Activated naive CD8-positive, alpha-beta T cell (primary cell): ENCODE measurements around the gene ABCF1.
"Not testable (repeated sequence)": the region's sequence is repeated elsewhere in the genome, so short reads cannot be mapped to it uniquely, and the experiment has no call there.

Experiments
- H3K27ac Mint-ChIP-seq: one replicate; pipeline ENCODE4 v1.8.0; 2021; ENCODE audit warnings: mixed read lengths
- H3K27me3 Mint-ChIP-seq: one replicate; pipeline ENCODE4 v1.8.0; 2021; ENCODE audit warnings: mixed read lengths
- H3K36me3 Mint-ChIP-seq: one replicate; pipeline ENCODE4 v1.8.0; 2021; ENCODE audit warnings: mixed read lengths
- H3K4me1 Mint-ChIP-seq: one replicate; pipeline ENCODE4 v1.8.0; 2021; ENCODE audit warnings: low read depth, mixed read lengths
- H3K4me3 Mint-ChIP-seq: one replicate; pipeline ENCODE4 v1.8.0; 2021; ENCODE audit warnings: mild to moderate bottlenecking, mixed read lengths
- H3K9me3 Mint-ChIP-seq: one replicate; pipeline ENCODE4 v1.8.0; 2021; ENCODE audit warnings: low read depth, mixed read lengths

Gene ABCF1

DNA sequence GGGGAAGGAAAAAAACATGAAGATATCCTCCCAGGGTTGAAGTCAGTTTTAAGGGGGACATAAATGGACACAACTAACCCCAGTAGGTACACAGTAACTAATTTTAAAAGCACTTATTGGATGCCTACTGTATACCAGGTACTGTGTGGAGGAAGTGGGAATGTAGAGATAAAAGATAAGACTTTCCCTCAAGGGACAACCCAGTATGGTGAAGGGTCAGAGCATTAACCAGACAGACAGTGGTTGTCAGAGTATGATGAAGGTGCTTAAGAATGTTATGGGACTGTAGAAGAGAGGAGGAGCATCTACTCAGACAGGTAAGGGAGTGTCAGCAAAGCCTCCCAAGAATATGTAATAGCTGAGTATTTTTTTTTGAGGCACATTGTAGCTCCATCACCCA is 906 bp downstream of the ABCF1 start:
- H3K27ac Mint-ChIP-seq = peak overlapping the region; percentile 99
- H3K36me3 Mint-ChIP-seq = peaks cover 12% of the 10 kb centered on the region
- peaks cover 77% of the 10 kb centered on the region for H3K4me1 Mint-ChIP-seq
- H3K9me3 Mint-ChIP-seq = no peaks in the 10 kb centered on the region
- H3K4me3 Mint-ChIP-seq = peak overlapping the region; percentile 92
- H3K27me3 Mint-ChIP-seq = no peaks in the 10 kb centered on the region

DNA sequence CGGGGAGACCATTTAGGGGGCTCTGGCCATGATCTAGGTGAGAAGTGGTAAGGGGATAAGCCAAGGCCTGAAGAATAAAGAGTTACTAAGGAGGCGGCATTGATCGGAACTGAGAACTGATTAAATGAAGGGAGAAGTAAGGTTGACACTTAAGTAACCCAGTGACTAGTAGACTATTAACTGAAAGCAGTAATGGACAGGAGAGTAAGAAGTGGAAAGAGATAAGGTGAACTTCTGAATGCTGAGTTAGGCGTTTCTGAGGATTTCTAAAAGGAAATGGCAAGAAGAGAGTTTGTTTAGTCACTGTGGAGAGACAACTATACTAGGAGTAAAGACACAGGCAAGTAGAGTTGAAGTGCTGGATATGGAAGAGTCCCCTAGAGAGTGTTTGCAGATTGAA is 1.9 kb downstream of the ABCF1 start:
- Mint-ChIP-seq H3K36me3 (peaks cover 16% of the 10 kb centered on the region), H3K9me3 (no peaks in the 10 kb centered on the region), H3K4me1 (peaks cover 79% of the 10 kb centered on the region), H3K27me3 (no peaks in the 10 kb centered on the region), H3K4me3 (peak overlapping the region; percentile 92), H3K27ac (peak overlapping the region; percentile 99)

DNA sequence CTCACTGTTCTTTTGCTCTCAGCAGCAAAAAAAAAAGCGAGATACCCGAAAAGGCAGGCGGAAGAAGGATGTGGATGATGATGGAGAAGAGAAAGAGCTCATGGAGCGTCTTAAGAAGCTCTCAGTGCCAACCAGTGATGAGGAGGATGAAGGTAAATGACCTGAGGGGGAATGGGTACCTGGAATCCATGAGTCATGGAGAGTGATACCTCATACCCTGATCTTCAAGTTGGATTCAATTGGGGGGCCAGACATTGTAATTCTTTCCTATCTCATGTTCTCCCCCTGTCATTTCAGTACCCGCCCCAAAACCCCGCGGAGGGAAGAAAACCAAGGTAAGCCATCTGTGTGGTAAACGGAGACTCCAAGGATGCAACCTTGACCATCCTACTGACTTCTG is 6.8 kb downstream of the ABCF1 start:
- peaks cover 14% of the 10 kb centered on the region for H3K36me3 Mint-ChIP-seq
- H3K4me3 Mint-ChIP-seq = no peak overlapping the region
- no peaks in the 10 kb centered on the region for H3K9me3 Mint-ChIP-seq
- H3K4me1 Mint-ChIP-seq = peaks cover 46% of the 10 kb centered on the region
- H3K27me3 Mint-ChIP-seq = no peaks in the 10 kb centered on the region
- peak overlapping the region; percentile 66 for H3K27ac Mint-ChIP-seq

DNA sequence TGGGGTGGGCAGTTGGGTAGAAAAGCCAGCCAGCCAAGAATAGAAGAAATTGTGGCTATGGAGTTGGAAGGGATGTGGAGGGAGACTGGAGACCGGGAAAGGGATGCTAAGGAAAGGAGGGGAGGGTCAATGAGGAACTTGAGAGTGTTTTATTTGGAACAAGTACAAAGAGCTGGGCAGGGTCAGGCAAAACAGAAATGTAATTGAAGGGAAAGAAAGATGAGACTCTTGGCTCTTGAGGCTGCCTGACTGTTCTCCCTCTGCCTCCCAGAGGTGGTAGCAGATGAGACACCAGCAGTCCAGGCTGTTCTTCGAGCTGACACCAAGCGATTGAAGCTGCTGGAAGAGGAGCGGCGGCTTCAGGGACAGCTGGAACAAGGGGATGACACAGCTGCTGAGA is 12.7 kb downstream of the ABCF1 start:
- H3K4me1 Mint-ChIP-seq = peaks cover 3% of the 10 kb centered on the region
- no peaks in the 10 kb centered on the region for H3K27me3 Mint-ChIP-seq
- no peak overlapping the region for H3K4me3 Mint-ChIP-seq
- H3K9me3 Mint-ChIP-seq = no peaks in the 10 kb centered on the region
- H3K27ac Mint-ChIP-seq = peak overlapping the region; percentile 46
- H3K36me3 Mint-ChIP-seq = peaks cover 8% of the 10 kb centered on the region

DNA sequence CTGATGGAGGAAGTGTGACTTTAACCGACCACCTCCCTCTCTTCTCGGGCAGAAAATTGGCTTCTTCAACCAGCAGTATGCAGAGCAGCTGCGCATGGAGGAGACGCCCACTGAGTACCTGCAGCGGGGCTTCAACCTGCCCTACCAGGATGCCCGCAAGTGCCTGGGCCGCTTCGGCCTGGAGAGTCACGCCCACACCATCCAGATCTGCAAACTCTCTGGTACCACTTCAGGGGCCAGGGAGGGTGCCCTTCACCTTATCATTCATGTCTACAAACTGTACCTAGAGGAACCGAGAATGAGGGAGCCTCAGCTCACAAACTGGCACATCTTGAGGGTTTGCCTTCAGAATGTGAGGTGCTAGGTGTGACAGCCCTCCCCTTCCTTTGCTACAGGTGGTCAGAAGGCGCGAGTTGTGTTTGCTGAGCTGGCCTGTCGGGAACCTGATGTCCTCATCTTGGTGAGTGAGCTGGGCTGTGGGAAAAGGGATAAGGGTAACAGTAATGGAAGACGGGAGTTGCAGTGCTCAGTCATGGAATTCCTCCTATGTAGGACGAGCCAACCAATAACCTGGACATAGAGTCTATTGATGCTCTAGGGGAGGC is 18.6 kb downstream of the ABCF1 start:
- H3K9me3 Mint-ChIP-seq = no peaks in the 10 kb centered on the region
- H3K27me3 Mint-ChIP-seq = no peaks in the 10 kb centered on the region
- H3K4me1 Mint-ChIP-seq = peaks cover 5% of the 10 kb centered on the region
- H3K27ac Mint-ChIP-seq = no peak overlapping the region
- no peak overlapping the region for H3K4me3 Mint-ChIP-seq
- peaks cover 12% of the 10 kb centered on the region for H3K36me3 Mint-ChIP-seq

DNA sequence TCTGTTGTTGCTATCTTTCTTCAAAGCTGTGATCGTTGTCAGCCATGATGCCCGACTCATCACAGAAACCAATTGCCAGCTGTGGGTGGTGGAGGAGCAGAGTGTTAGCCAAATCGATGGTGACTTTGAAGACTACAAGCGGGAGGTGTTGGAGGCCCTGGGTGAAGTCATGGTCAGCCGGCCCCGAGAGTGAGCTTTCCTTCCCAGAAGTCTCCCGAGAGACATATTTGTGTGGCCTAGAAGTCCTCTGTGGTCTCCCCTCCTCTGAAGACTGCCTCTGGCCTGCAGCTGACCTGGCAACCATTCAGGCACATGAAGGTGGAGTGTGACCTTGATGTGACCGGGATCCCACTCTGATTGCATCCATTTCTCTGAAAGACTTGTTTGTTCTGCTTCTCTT is 19.3 kb downstream of the ABCF1 start:
- Mint-ChIP-seq H3K9me3 (no peaks in the 10 kb centered on the region), H3K4me3 (no peak overlapping the region), H3K27me3 (no peaks in the 10 kb centered on the region), H3K4me1 (peaks cover 5% of the 10 kb centered on the region), H3K36me3 (peaks cover 10% of the 10 kb centered on the region), H3K27ac (no peak overlapping the region)

DNA sequence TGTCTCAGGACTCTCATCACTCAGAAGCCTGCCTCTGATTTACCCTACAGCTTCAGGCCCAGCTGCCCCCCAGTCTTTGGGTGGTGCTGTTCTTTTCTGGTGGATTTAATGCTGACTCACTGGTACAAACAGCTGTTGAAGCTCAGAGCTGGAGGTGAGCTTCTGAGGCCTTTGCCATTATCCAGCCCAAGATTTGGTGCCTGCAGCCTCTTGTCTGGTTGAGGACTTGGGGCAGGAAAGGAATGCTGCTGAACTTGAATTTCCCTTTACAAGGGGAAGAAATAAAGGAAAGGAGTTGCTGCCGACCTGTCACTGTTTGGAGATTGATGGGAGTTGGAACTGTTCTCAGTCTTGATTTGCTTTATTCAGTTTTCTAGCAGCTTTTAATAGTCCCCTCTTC is 19.8 kb downstream of the ABCF1 start:
- Mint-ChIP-seq H3K4me1 (peaks cover 5% of the 10 kb centered on the region), H3K27me3 (no peaks in the 10 kb centered on the region), H3K4me3 (no peak overlapping the region), H3K36me3 (peaks cover 10% of the 10 kb centered on the region), H3K9me3 (no peaks in the 10 kb centered on the region), H3K27ac (no peak overlapping the region)

DNA sequence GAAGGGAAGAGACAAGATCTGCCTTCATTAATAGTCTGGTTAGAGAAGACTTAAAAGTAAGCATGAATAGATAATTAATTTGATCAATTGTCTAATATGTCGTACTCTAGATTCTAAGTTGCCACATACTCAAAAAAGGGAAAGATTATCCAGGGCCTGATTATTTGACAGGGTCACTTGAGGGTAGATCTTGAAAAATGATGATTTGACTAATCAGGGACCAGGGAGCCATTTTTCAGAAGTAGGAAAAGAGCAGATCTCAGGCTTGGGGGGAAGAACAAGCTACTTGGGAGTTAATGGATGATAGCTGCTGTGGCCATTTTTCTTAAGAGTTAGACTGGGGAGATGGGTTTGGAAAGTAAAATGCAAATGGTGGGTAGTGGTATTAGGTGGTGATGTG is 21.0 kb downstream of the ABCF1 start:
- Mint-ChIP-seq H3K27me3 (no peaks in the 10 kb centered on the region), H3K9me3 (no peaks in the 10 kb centered on the region), H3K4me1 (peaks cover 8% of the 10 kb centered on the region), H3K4me3 (no peak overlapping the region), H3K36me3 (peaks cover 6% of the 10 kb centered on the region), H3K27ac (no peak overlapping the region)

DNA sequence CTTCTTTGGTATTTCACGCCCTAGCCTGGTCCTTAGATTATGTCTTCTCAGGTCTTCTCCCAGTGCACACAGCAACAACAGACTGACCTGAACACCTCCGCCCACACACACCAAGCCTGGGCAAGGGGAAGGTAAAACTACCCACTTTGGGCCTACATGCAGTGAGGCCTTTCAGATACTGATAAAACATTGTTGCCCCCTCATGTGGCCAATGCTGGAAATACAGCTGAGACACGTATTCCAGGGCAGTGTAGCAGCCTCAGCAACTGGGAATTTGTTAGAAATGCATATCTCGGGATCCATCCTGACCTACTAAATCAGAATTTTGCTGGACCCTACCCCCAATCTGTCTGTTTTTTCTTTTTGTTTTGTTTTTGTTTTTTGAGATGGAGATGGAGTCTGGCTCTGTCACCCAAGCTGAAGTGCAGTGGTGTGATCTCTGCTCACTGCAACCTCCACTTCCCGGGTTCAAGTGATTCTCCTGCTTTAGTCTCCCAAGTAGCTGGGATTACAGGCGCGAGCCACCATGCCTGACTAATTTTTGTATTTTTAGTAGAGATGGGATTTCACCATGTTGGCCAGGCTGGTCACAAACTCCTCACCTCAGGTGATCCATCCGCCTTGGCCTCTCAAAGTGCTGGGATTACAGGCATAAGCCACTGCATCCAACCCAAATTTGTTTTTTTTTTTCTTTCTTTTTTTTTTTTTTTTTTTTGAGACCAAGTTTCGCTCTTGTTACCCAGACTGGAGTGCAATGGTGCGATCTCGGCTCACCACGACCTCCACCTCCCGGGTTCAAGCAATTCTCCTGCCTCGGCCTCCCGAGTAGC is 26.3 kb downstream of the ABCF1 start:
- H3K4me3 Mint-ChIP-seq = not testable (repeated sequence)

DNA sequence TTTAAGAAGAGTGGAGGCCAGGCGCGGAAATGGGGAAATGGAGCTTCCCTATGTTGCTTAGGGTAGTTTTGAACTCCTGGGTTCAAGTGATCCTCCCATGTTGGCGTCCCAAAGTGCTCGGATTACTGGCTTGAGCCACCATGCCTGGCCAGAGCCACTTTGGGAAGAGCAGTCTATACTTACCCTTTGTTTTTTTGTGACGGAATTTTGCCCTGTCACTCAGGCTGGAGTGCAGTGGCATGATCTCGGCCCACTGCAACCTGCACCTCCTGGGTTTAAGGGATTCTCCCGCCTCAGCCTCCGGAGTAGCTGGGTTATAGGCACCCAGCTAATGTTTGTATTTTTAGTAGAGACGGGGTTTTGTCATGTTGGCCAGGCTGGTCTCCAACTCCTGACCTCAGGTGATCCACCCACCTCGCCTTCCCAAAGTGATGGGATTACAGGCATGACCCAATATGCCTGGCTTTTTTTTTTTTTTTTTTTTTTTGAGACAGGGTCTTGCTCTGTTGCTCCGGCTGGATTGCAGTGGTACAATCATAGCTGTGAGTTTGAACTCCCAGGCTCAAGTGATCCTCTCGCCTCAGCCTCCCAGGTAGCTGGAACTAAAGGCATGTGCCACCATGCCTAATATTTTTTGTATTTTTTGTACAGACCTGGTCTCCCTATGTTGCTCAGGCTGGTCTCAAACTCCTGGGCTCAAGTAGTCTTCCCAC is 27.8 kb downstream of the ABCF1 start:
- H3K4me3 Mint-ChIP-seq = no peak overlapping the region
- peaks cover 10% of the 10 kb centered on the region for H3K36me3 Mint-ChIP-seq
- H3K4me1 Mint-ChIP-seq = peaks cover 21% of the 10 kb centered on the region
- no peak overlapping the region for H3K27ac Mint-ChIP-seq
- no peaks in the 10 kb centered on the region for H3K27me3 Mint-ChIP-seq
- no peaks in the 10 kb centered on the region for H3K9me3 Mint-ChIP-seq

More for the DNA sequence above, 26.3 kb downstream of the ABCF1 start:
- not testable (repeated sequence) for H3K27ac Mint-ChIP-seq, H3K9me3 Mint-ChIP-seq, H3K36me3 Mint-ChIP-seq, H3K27me3 Mint-ChIP-seq
- H3K4me1 Mint-ChIP-seq = peaks cover 11% of the 10 kb centered on the region

DNA sequence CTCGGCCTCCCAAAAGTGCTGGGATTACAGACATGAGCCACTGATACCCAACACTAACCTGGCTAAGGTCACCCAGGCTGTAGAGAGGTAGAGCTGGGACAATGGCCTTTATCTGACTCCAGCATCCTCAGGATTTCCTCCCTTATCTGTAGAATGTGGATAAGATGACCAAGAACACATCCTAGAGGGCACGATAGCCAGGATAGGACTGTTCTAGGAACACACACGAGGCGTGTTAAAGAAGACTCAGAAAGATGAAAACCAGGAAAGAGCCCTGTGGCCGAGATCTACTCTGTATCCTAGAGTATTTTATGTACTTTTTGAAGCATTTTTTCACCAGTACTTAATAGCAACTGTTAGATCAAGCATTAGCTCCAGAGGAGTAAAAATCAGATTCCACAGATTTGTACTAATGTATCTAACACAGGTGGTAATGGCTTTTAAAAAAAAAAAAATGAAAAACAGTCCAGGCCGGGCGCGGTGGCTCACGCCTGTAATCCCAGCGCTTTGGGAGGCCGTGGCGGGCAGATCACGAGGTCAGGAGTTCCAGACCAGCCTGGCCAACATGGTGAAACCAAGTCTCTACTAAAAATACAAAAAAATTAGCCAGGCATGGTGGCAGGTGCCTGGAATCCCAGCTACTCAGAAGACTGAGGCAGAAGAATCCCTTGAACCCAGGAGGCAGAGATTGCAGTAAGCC is 28.5 kb downstream of the ABCF1 start:
- H3K9me3 Mint-ChIP-seq = no peaks in the 10 kb centered on the region
- peaks cover 21% of the 10 kb centered on the region for H3K4me1 Mint-ChIP-seq
- no peak overlapping the region for H3K27ac Mint-ChIP-seq
- H3K27me3 Mint-ChIP-seq = no peaks in the 10 kb centered on the region
- H3K36me3 Mint-ChIP-seq = peaks cover 9% of the 10 kb centered on the region
- no peak overlapping the region for H3K4me3 Mint-ChIP-seq

DNA sequence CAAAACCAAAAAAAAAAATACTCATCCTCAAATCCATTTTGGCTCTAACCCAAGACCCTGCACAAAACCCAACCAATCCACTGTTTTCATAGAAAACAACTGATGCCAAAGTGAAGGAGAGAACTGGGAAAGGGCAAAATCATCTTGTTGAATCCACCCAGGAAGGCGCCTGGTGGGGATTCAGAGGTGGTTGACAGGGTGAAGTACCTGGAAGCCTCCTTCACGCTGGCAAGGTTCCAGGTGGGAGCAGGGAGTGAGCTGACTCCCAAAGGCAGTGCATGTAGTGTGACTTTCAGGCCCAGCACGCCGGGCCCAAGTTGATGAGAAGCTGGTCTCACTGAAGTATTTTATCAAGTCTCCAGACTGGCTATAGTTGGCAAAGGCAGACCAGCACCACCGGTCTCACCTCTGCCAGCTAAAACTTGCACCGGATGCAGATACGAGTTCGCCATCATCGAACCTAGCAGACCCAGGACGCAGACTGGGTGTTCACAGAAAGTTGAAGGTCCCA is 29.3 kb downstream of the ABCF1 start:
- no peaks in the 10 kb centered on the region for H3K27me3 Mint-ChIP-seq
- no peaks in the 10 kb centered on the region for H3K9me3 Mint-ChIP-seq
- peaks cover 8% of the 10 kb centered on the region for H3K36me3 Mint-ChIP-seq
- H3K4me1 Mint-ChIP-seq = peaks cover 21% of the 10 kb centered on the region
- no peak overlapping the region for H3K4me3 Mint-ChIP-seq
- peak overlapping the region; percentile 41 for H3K27ac Mint-ChIP-seq

DNA sequence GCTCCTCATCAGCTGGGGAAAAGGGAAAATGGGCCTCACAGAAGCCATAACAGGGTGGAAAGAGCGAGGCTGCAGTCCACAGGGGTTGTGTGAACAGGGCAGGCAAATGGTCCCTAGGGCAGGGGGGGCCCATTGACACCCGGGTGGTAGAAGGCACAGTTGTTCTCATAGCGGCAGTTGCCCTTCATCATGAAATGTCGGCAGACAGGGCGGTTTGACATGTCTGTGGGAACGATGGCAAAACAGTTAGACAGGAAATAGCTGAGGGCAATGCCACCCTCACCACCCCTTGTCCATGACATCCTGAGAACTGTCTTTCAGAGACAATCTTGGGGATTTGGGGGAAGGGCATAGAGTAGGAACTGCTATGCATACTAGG is 30.2 kb downstream of the ABCF1 start:
- H3K27ac Mint-ChIP-seq = peak overlapping the region; percentile 34
- no peak overlapping the region for H3K4me3 Mint-ChIP-seq
- no peaks in the 10 kb centered on the region for H3K9me3 Mint-ChIP-seq
- H3K27me3 Mint-ChIP-seq = no peaks in the 10 kb centered on the region
- peaks cover 24% of the 10 kb centered on the region for H3K4me1 Mint-ChIP-seq
- H3K36me3 Mint-ChIP-seq = peaks cover 10% of the 10 kb centered on the region

DNA sequence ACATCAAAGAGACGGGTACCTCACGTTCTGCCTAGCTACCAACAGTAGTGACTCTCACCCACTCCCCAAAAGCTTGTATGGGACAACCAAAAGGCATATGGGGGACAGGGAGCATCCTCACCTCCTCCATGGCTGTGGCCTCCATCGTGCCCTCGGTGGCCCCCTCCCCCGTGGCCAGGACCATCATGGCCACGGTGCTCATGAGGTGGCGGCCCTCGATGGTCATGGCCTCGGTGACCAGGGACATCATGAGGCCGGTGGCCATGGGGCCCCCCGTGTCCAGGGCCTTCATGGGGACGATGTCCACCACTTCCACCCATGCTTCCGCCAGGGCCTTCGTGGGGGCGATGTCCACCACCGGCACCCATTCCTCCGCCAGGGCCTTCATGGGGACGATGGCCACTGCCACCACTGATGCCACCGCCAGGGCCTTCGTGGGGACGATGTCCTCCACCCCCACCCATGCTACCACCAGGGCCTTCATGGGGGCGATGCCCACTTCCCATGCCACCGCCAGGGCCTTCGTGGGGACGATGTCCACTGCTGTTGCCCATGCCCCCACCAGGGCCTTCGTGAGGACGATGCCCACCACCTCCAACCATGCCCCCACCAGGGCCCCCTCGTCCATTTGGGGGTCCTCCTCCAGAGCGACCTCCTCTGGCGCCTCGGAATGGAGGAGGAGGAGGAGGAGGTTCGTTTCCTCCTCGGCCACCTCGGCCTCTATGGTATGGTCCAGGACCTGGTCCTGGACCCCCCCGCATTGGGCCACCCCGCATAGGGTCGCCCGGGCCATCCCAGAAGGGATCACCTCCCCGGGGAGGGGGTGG is 30.8 kb downstream of the ABCF1 start:
- Mint-ChIP-seq H3K4me3 (no peak overlapping the region), H3K36me3 (peaks cover 10% of the 10 kb centered on the region), H3K27me3 (no peaks in the 10 kb centered on the region), H3K4me1 (peaks cover 27% of the 10 kb centered on the region), H3K27ac (no peak overlapping the region), H3K9me3 (no peaks in the 10 kb centered on the region)
